ENCODE data around the gene ELSPBP1.

Gene ELSPBP1

DNA sequence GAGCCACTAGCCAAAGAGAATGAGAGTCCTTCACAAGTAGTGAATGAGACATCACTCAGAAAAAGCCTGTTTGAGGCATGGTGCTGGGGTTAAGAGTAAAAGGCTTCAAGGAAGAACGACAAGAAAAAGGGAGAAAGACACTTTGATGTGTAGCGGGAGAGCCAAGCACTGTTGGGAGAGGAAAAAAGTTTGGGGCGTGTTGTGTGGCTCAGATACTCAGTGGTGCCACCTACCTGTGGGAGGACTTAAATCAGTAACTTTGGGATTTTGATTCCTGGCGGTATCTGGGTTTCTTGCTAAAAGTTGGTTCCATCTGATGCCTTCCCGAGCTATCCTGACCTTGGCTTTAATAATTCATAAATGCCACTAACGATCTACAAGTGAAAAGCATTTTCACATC, 12.3 kb downstream of the ELSPBP1 start:
- peaks cover 14% of the 10 kb centered on the region for H3K9me3 ChIP-seq (ENCODE audit: insufficient read depth, low read depth, low read length)

DNA sequence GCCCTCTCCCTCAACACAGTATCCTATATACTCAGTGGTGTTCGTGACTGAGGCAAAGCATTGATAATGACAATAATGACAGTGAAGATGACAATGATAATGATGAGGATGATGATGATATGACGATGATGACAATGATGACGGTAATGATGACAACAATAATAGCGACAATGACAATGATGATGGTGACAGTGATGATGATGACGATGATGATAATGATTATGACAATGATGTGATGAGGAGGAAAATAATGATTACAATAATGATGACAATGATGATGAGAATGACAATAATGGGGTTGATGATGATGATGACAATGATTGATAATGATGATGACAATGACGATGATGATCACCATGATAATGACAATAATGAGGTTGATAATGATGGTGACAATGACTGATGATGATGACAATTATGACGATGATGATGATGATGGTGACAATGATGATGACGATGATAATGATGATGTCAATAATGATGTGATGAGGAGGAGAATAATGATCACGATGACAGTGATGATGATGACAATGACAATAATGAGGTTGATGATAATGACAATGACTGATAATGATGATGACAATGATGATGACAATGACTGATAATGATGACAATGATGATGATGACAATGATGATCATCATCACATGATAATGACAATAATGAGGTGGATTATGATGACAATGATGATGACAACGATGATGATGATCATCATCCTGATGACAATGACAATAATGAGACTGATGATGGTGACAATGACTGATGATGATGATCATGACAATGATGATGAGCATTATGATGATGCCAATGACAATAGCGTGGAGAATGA, 16.7 kb downstream of the ELSPBP1 start:
- Histone ChIP-seq H3K4me1 (ENCODE audit: insufficient read depth, low read length) (no peaks in the 10 kb centered on the region), H3K9ac (ENCODE audit: low read depth, low read length) (no peak overlapping the region), H3K9me3 (ENCODE audit: insufficient read depth, low read depth, low read length) (peaks cover 14% of the 10 kb centered on the region), H3K27ac (ENCODE audit: low read depth, low read length) (no peak overlapping the region), H3K4me3 (ENCODE audit: low read length) (no peak overlapping the region), H3K27me3 (ENCODE audit: insufficient read depth, low read length) (no peaks in the 10 kb centered on the region), H3K36me3 (ENCODE audit: insufficient read depth, low read length) (no peaks in the 10 kb centered on the region)
- 89% methylated on average over 11 of the region's 11 CpGs for WGBS

More for the DNA sequence above, 12.3 kb downstream of the ELSPBP1 start:
- H3K9ac ChIP-seq (ENCODE audit: low read depth, low read length) = no peak overlapping the region
- no peaks in the 10 kb centered on the region for H3K27me3 ChIP-seq (ENCODE audit: insufficient read depth, low read length)
- no peak overlapping the region for H3K27ac ChIP-seq (ENCODE audit: low read depth, low read length)
- no peaks in the 10 kb centered on the region for H3K36me3 ChIP-seq (ENCODE audit: insufficient read depth, low read length)
- no peaks in the 10 kb centered on the region for H3K4me1 ChIP-seq (ENCODE audit: insufficient read depth, low read length)
- no peak overlapping the region for H3K4me3 ChIP-seq (ENCODE audit: low read length)
- 85% methylated on average over 6 of the region's 6 CpGs for WGBS

DNA sequence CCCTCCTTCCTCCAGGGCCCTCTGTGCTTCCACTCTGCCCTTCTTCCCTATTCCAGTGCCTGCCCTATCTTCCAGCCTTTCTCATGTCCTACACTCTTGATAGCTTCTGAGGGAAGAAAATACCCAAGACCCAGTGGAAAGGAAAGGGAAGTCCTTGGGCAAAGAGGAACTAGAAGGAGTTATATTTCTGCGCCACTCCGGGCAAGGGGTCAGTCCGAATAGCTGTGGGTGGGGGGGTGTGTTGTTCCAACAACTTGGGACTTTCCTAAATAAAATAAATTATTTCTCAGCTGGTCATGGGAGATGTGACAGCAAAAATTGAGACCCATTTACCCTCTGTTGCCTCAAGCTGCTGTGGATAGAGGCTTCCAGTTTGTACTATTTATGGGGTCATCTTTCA, 26.3 kb downstream of the ELSPBP1 start:
- no peak overlapping the region for H3K27ac ChIP-seq (ENCODE audit: low read depth, low read length)
- no peaks in the 10 kb centered on the region for H3K4me1 ChIP-seq (ENCODE audit: insufficient read depth, low read length)
- H3K27me3 ChIP-seq (ENCODE audit: insufficient read depth, low read length) = no peaks in the 10 kb centered on the region
- 94% methylated on average over 3 of the region's 3 CpGs for WGBS
- H3K9me3 ChIP-seq (ENCODE audit: insufficient read depth, low read depth, low read length) = peaks cover 8% of the 10 kb centered on the region
- no peak overlapping the region for H3K4me3 ChIP-seq (ENCODE audit: low read length)
- no peaks in the 10 kb centered on the region for H3K36me3 ChIP-seq (ENCODE audit: insufficient read depth, low read length)
- no peak overlapping the region for H3K9ac ChIP-seq (ENCODE audit: low read depth, low read length)

DNA sequence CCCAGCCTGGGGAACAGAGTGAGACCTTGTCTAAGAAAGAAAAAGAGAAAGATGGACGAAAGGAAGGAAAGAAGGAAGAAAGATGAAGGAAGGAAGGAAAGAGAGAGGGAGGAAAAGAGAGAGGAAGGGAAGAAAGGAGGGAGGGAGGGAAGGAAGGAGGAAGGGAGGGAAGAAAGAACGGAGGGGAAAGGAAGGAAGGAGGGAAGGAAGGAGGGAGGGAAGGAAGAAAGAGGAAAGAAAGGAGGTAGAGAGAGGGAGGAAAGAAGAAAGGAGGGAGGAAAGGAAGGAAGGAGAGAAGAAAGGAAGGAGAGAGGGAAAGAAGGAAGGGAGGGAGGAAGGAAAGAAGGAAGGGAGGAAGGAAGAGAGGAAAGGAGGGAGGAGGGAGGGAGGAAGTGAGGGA, 28.6 kb downstream of the ELSPBP1 start:
- H3K27me3 ChIP-seq (ENCODE audit: insufficient read depth, low read length) = no peaks in the 10 kb centered on the region
- no peak overlapping the region for H3K4me3 ChIP-seq (ENCODE audit: low read length)
- H3K4me1 ChIP-seq (ENCODE audit: insufficient read depth, low read length) = no peaks in the 10 kb centered on the region
- H3K36me3 ChIP-seq (ENCODE audit: insufficient read depth, low read length) = no peaks in the 10 kb centered on the region
- no peak overlapping the region for H3K9ac ChIP-seq (ENCODE audit: low read depth, low read length)
- 66% methylated on average over 2 of the region's 2 CpGs for WGBS
- no peak overlapping the region for H3K27ac ChIP-seq (ENCODE audit: low read depth, low read length)
- H3K9me3 ChIP-seq (ENCODE audit: insufficient read depth, low read depth, low read length) = peaks cover 8% of the 10 kb centered on the region

DNA sequence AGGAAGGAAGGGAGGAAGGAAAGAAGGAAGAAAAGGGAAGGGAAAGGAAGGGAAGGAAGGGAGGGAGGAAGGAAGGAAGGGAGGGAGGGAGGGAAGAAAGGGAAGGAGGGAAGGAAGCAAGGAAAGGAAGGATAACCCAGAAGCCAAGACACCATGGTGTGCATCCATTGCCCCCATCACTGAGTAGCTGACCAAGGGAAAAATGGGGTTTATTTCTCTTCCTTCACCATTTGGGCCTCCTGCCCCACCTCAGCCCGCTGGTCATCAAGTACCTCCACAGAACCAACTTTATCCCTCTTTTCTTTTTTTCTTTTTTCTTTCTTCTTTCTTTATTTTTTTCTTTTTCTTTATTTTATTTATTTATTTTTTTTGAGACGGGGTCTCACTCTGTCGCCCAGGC, 29.1 kb downstream of the ELSPBP1 start:
- Histone ChIP-seq H3K27me3 (ENCODE audit: insufficient read depth, low read length) (no peaks in the 10 kb centered on the region), H3K27ac (ENCODE audit: low read depth, low read length) (no peak overlapping the region), H3K9ac (ENCODE audit: low read depth, low read length) (no peak overlapping the region), H3K4me1 (ENCODE audit: insufficient read depth, low read length) (no peaks in the 10 kb centered on the region), H3K4me3 (ENCODE audit: low read length) (no peak overlapping the region), H3K36me3 (ENCODE audit: insufficient read depth, low read length) (no peaks in the 10 kb centered on the region), H3K9me3 (ENCODE audit: insufficient read depth, low read depth, low read length) (peaks cover 8% of the 10 kb centered on the region)
- WGBS = 80% methylated on average over 2 of the region's 3 CpGs

DNA sequence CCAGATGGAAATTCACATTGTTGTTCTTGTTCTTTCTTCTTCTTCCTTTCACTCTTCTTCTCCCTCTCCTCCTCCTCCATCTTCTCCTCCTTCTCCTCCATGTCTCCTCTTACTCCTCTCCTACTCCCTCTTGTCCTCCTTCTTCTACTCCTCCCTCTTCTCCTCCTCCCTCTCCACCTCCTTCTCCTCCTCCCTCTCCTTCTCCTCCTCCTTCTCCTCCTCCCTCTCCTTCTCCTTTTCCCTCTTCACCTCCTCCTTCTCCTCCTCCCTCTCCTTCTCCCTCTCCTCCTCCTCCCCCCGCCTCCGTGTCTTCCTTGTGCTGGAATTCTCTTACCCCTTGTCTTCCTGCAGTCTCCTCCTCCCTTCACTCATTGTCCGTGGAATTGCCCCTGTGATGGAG, 31.0 kb downstream of the ELSPBP1 start:
- Histone ChIP-seq H3K36me3 (ENCODE audit: insufficient read depth, low read length) (no peaks in the 10 kb centered on the region), H3K9me3 (ENCODE audit: insufficient read depth, low read depth, low read length) (peaks cover 8% of the 10 kb centered on the region), H3K9ac (ENCODE audit: low read depth, low read length) (no peak overlapping the region), H3K4me1 (ENCODE audit: insufficient read depth, low read length) (no peaks in the 10 kb centered on the region), H3K27ac (ENCODE audit: low read depth, low read length) (no peak overlapping the region), H3K4me3 (ENCODE audit: low read length) (no peak overlapping the region), H3K27me3 (ENCODE audit: insufficient read depth, low read length) (no peaks in the 10 kb centered on the region)
- 58% methylated on average over 3 of the region's 3 CpGs for WGBS

DNA sequence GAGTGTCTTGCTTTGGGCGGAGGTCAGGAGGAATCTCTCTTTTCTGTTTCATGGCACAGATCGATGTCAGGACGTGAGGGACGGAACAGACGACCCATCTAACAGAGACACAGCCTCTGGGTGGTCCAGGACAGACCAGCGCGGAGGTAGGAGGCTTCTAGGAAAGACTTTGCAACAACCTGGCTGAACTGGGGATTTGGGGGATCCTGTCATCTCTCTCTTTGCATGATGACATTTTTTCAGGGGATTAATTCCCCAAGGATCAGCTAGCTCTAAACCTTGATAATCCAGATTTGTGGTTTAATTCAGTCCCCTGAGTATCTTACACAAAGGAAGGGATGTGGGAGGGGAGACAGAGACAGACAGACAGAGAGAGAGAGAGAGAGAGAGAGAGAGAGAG, 35.0 kb downstream of the ELSPBP1 start:
- 82% methylated on average over 7 of the region's 7 CpGs for WGBS
- no peaks in the 10 kb centered on the region for H3K36me3 ChIP-seq (ENCODE audit: insufficient read depth, low read length)
- H3K4me1 ChIP-seq (ENCODE audit: insufficient read depth, low read length) = no peaks in the 10 kb centered on the region
- H3K4me3 ChIP-seq (ENCODE audit: low read length) = no peak overlapping the region
- peaks cover 5% of the 10 kb centered on the region; the same call in 1 of the 2 replicates for H3K9me3 ChIP-seq (ENCODE audit: insufficient read depth, low read depth, low read length)
- H3K27ac ChIP-seq (ENCODE audit: low read depth, low read length) = no peak overlapping the region
- no peak overlapping the region for H3K9ac ChIP-seq (ENCODE audit: low read depth, low read length)
- H3K27me3 ChIP-seq (ENCODE audit: insufficient read depth, low read length) = no peaks in the 10 kb centered on the region

DNA sequence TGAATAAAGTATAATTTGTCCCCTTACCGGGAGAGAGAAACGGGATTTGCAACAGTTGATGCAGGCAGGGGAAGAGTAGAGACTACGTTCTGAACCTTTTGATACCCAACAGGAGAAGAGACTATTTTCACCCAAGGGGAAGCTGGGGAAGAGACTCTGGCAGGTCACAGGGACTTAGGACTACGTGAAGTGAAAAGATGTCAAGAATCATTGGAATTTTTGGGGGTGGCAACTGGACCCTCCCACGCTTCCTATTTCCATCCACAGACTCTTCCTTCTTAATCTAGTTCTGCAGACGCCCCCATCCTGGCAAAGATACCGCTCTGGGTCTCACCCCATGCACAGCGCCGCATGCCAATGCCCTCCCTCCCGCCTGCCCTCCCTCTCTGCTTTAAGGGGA, 35.6 kb downstream of the ELSPBP1 start:
- WGBS = 75% methylated on average over 10 of the region's 10 CpGs
- no peaks in the 10 kb centered on the region for H3K36me3 ChIP-seq (ENCODE audit: insufficient read depth, low read length)
- H3K27me3 ChIP-seq (ENCODE audit: insufficient read depth, low read length) = no peaks in the 10 kb centered on the region
- H3K27ac ChIP-seq (ENCODE audit: low read depth, low read length) = no peak overlapping the region
- H3K4me3 ChIP-seq (ENCODE audit: low read length) = no peak overlapping the region
- no peak overlapping the region for H3K9ac ChIP-seq (ENCODE audit: low read depth, low read length)
- no peaks in the 10 kb centered on the region for H3K4me1 ChIP-seq (ENCODE audit: insufficient read depth, low read length)
- H3K9me3 ChIP-seq (ENCODE audit: insufficient read depth, low read depth, low read length) = peaks cover 3% of the 10 kb centered on the region; the same call in 1 of the 2 replicates

DNA sequence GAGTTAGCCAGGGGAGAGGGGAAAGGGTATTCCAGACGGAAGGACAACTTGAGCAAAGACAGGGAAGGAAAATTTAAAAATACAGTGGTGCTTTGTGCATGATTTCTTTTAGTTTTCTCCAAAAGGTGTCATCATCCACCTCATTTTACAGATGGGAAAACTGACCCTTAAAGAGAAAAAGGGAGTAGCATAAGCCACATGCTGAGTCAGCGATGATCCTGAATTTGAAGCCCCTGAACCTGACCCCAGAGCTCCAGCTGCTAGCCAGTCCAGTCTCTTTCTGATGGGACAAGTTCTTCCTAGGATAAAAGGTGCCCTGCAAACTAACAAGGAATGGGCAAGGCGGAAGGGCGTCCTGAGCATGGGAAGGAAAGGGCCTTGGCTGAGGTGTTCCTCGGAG, 39.2 kb downstream of the ELSPBP1 start:
- Histone ChIP-seq H3K9ac (ENCODE audit: low read depth, low read length) (no peak overlapping the region), H3K27me3 (ENCODE audit: insufficient read depth, low read length) (no peaks in the 10 kb centered on the region), H3K9me3 (ENCODE audit: insufficient read depth, low read depth, low read length) (peaks cover 21% of the 10 kb centered on the region), H3K4me3 (ENCODE audit: low read length) (no peak overlapping the region), H3K36me3 (ENCODE audit: insufficient read depth, low read length) (no peaks in the 10 kb centered on the region), H3K27ac (ENCODE audit: low read depth, low read length) (no peak overlapping the region), H3K4me1 (ENCODE audit: insufficient read depth, low read length) (no peaks in the 10 kb centered on the region)
- WGBS = 82% methylated on average over 5 of the region's 5 CpGs

DNA sequence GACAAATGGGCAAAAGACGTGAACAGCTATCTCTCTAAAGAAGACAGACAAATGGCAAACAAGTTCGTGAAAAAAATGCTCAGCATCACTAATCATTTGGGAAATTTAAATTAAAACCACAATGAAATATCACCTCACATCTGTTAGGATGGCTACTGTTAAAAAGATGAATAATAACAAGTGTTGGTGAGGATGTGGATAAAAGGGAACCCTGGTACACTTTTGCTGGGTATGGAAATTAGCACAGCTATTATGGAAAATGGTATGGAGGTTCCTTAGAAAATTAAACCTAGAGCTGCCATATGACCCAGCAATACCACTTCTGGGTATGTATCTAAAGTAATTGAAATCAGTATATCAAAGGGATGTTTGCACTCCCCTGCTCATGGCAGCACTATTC, 42.3 kb downstream of the ELSPBP1 start:
- H3K9me3 ChIP-seq (ENCODE audit: insufficient read depth, low read depth, low read length) = peaks cover 24% of the 10 kb centered on the region
- no peak overlapping the region for H3K4me3 ChIP-seq (ENCODE audit: low read length)
- 83% methylated on average over 2 of the region's 2 CpGs for WGBS
- no peak overlapping the region for H3K9ac ChIP-seq (ENCODE audit: low read depth, low read length)
- no peaks in the 10 kb centered on the region for H3K27me3 ChIP-seq (ENCODE audit: insufficient read depth, low read length)
- H3K27ac ChIP-seq (ENCODE audit: low read depth, low read length) = no peak overlapping the region
- no peaks in the 10 kb centered on the region for H3K4me1 ChIP-seq (ENCODE audit: insufficient read depth, low read length)
- no peaks in the 10 kb centered on the region for H3K36me3 ChIP-seq (ENCODE audit: insufficient read depth, low read length)

DNA sequence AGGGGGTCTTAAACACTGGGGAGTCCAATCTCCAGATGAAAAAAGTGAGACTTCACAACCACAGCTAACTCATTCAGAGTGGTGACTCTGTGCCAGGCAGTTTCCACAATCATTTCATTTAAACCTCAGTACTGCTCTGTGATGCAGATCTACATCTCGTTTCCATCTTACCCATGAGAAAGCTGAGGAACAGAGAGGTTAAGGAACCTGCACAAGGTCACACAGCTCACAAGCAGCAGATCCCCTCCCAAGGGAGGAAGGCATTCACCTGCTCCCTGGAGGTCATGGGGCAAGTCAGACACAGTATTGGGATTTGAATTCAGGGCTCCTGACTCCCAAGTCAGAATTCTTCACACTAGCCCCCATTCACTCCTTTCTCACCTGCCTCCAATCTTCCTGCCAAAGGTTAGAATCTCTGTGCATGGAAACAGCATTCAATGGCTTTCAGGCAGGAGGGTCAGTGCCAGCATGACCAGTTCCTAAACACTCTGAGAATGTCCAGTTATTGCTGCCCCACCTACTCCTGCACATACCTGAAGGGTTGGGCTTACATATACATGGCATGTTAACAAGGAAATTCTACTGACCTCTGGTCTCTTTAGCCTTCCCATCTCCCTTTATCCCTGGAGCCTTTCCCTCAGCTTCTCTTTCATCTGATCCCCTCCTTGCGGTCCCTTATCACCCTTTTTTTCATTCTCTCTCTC, 47.6 kb downstream of the ELSPBP1 start:
- Histone ChIP-seq H3K9ac (ENCODE audit: low read depth, low read length) (no peak overlapping the region), H3K36me3 (ENCODE audit: insufficient read depth, low read length) (no peaks in the 10 kb centered on the region), H3K27me3 (ENCODE audit: insufficient read depth, low read length) (no peaks in the 10 kb centered on the region), H3K9me3 (ENCODE audit: insufficient read depth, low read depth, low read length) (peaks cover 11% of the 10 kb centered on the region), H3K27ac (ENCODE audit: low read depth, low read length) (no peak overlapping the region), H3K4me1 (ENCODE audit: insufficient read depth, low read length) (no peaks in the 10 kb centered on the region), H3K4me3 (ENCODE audit: low read length) (no peak overlapping the region)
- 69% methylated on average over 2 of the region's 2 CpGs for WGBS
